NCI-H128 (cell line): Measurements from ENCODE around the gene LGALS3BP.

Source experiments
- DNase-seq: peaks from one replicate; lab custom pipeline; 2025; ENCODE audit not compliant: unreplicated experiment; lab: John Stamatoyannopoulos, UW

Gene LGALS3BP

DNA sequence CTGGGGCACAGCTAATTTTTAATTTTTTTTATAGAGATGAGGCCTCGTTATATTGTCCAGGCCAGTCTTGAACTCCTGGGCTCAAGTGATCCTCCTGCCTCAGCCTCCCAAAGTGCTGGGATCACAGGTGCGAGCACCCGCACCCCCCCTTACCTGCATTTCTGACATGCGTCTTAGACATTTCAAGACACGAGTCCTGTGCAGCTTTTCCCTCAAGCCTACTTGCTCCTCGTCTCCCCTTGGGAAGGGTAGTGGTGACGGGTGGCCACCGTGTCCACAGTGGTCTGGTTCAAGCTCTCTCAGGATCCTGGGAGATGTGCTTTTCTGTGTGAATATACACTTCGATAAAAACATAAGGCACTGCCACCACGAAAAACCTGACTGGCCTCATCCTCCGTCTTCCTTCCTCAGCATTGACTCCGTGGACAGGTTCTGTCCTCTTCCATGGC is 20.2 kb upstream of the LGALS3BP start:
- DNase-seq: no peak

DNA sequence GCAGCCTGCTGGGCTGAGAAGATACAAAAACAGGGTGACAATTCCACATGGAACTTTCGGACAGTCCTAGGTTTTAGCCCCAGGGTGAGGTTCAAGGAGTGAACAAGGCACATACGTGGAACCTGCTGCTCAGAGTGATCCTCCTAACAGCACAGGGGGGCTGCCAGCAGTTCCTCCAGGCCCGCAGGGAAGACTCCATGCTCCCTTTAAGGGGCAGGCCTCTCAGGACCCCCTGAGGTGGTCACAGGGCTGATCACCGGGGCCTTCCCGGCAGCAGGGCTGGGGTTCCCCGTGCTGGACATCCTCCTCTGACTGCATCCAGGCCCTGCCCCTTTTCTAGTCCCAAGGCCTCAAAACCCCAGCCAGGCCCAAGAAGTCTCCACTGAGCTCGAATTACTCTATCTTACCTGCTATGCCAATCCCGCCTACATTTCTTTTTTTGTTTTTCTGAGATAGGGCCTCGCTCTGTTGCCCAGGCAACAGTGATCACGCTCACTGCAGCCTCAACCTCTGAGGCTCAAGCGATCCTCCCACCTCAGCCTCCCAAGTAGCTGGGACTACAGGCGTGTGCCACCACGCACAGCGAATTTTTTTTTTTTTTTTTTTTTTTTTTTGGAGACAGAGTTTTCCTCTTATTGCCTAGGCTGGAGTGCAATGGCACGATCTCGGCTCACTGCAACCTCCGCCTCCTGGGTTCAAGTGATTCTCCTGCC is 19.5 kb upstream of the LGALS3BP start:
- no peak for DNase-seq

DNA sequence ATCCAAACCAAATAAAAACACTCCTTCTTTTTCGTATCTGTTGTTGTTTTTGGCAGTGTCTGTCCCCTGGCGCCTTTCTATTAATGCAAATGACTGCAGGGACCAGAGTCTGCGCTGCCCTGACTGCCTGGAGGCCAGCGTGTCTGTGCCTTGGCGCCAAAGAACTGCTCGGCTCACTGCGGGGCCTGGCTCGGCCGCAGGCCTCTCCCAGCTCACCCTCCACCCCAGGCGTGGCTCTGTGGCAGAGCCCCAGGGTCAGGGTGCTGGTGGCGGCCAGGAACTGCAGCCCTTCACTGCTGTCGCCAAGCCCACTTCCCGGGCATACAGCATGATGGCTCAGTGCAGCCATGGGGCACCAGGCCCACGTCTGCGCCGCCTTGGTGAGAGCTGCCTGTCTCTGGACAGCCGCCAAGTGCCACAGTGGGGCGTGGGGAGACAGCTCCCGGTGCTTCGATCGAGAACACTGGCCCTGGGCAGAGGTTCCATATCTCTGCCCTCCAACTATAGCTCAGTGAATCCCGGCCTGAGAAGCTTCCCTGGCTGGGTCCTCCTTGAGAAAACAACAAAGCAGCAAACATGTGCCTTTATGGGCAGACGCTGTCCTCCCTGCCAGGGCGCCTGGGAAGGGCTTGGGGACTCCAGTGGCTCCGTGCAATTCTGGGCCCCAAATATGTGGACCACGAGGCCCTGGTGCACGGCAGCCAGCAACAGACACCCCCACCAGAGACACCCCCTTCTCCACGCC is 18.8 kb upstream of the LGALS3BP start:
- no peak for DNase-seq

DNA sequence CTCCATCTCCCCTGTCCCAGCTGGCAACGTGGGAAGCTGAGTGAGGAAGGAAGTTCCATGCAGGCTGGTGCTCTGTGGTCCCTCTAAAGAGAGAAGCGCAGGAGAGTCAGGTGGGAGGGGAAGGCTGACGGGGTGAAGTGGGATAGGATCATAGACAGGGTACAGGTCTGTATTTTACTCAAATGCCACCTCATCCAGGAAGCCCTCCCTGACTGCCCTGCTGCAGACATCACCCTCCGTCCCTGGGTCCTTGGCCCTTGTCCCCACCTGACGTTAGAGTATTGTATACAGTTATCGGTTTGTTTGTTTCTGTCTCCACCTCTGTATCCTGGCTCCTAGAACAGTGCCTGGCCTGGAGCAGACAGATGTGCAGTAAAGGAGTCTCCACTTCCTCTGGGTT is 18.2 kb upstream of the LGALS3BP start:
- DNase-seq: no peak

DNA sequence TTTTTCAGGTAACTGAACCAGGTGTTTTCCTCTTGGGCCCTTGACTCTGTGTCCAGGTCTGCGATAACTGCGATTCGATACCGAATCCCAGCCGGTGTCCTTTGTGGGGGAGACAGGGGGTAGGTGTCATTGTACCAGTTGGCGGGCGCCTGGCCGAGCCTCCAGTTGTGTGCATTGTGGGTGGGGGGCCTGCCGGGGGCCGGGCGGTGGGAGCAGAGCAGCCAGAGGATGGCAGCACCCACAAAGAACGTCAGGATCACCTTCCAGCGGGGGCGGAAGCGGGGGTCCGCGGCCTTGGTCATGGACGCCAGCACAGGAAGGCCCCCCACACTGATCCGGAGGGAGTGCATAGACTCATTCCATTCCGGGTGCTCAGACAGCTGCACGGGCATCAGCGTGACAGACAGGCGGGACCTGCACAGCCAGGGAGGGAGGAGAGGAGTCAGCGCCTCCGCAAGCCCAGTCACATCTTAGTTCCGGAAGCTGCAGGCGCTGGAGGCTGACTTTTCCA is 17.6 kb upstream of the LGALS3BP start:
- no peak for DNase-seq

DNA sequence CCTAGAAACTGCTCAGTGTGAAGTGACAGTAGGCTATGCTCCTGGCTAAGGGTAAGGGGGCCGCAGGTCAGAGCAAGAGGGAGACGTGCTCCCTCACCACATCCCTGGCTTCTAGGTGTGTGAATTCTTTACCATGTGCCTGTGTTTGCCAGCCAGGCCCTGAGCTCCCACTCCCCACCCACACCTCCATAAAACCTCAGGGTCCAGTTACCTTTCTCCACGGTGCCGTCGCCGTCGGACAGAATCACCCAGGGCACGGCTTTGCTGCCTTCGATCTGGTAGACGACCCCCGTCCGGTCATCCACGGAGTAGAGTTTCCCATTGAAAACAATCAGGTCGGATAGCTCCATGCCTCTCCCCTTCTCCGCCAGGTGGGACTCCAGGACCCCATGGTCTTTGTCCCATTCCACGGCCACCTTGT is 17.1 kb upstream of the LGALS3BP start:
- no peak for DNase-seq

DNA sequence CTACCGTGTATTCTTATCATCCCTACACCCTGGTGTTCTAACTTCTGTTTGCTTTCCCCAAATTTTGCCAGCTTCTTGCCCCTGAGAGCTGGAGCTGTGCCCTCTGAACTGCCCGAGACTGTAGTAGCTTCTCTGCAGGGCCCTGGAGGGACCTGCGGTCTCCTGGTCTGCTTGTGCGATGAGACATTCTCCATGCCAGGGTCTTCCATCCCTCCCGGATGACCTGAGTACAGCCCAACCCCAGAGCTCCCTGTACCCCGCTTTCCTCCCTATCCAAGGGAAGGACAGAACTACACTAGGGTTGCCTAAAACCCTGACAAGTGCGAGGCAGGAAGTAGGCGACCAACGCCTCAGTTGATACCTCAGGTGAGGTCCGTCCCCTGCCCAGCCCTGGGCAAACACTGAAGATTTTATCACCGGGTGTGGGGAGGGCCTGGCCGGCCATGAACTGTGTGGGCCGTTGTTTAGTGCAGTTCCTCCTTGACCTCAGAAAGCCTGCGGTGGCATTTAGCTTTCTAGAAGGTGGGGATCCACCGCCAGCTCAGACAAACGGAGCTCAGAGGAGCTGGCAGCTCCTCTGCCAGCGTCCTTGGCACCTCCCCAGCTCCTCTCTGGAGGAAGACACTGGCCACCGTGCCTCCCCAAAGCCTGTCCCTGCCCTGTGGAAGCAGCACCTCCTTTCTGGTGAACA is 16.2 kb upstream of the LGALS3BP start:
- no peak for DNase-seq

DNA sequence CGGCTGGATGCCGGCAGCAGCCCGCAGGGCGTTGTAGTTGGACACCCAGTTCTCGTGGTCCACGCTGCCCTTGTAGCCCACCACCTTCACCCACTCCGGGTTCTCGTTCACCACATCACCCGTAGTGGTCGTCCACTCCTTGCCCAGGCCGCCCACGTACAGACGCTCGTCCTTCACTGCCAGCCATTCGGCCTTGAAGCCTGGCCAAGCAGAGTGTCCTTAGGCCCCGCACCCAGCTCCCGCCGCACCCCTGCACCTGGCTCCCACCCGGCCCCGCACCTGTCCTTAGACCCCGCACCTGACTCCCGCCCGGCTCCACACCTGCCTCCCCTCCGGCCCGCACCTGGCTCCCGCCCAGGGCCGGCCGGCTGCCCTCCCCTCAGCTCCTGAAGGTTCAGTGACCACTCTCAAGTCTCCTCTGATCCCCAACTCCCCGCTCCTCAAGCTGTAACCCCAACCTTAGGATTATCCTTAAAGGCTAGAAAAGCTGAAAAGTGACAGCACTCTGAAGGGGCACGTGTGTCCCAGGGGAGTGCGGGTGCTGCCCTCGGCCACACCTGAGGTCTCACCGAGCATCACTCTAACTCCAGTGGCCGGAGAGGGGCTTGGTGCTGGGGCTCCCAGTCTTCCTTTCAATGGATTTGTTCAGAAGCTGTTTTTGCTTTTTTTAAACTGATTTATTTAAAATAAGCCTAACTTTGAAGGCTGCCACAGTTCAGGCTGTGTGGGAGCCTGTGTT is 15.5 kb upstream of the LGALS3BP start:
- DNase-seq: no peak

DNA sequence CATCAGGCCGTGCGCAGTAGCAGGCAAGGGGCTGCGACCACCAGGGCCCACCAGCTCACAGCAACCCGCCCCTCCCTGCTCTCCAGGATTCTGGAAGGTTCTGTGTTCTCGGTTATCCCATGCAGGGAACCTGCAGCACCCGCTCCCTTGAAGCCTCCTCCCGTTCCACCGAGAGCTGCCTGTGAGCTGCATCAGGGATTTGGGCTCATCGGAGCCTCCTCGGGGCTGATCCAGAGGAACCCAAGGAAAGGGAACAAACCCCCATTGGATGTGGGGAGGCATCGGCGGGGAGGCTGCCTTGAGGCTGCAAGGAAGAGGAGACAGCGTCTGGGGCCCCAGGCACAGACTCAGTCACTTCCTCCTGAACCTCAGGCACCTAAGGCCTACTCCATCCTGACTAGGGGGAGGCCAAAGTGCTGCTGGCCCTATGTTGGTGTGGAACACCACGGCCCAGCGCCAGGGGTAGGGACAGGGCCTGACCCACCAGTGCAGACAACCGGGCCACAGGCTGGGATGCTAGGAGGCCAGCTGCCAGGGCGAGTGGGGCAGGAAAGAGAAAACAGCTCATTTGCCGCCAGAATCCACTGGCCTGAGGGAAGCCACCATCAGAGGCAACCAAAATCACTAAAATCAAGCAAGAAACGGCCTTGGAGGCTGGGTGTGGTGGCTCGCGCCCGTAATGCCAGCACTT is 14.4 kb upstream of the LGALS3BP start:
- DNase-seq: no peak

DNA sequence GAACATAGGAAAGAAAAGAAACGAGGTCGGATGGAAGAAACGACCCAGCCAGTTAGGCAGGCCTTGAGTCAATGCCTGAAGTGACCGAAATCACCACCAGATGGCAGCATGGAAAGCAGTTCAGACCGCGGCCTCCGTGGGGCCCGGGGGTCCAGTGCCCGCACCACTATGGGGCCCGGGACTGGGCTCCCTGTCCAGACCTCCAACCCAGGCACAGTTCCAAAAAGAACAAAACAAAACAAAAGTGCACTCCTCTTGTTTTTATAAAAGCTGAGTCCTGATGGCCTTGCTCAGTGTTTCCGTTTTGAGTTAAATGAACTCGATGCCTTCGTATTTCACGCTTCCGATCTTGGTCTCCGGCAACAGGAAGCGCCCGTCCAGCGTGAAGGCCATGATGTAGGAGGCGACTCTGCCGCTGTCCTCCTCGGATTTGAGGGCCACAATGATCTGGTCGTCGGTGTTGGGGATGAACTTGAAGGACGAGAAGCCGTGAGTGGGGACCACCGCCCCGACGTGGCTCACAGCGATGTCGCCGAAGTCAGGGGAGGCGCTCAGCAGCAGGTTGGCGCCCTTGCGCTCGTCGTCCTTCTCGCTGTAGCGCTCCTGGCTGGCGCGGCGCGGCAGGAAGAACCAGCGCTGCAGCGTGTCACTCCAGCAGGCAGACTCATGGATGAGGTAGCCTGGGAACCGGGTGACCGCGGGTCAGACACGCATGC is 13.7 kb upstream of the LGALS3BP start:
- DNase-seq: no peak

DNA sequence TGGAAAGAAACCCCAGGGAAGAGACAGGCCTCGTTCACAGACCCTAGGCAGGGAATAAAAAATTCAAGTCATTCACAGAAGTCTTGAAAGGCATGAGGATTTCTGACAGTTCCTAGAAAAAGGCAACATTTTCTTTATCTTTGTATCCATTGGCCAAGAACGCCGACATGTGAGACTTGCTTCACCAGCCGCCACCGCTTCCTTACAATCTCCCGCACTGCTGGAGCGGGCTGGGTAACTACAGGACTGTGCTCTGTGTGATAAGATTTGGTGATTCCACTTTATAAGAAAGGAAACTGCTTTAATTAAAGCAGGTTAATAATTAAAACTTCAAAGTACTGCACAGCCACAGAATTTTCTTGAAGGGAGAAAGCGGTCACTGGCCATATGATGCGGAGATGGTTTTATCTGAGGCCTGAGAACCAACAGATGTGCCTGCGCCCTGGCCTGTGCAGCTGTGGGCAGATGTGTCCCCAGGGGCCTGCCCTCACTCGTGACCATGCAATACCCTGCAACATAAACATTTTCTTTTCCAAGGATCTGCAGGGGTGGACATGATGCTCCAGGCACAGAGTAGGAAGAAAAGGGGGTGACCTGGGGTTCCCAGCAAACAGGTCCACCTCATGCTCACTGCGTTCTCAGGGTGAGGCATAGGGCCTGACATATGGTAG is 13.0 kb upstream of the LGALS3BP start:
- DNase-seq: no peak

DNA sequence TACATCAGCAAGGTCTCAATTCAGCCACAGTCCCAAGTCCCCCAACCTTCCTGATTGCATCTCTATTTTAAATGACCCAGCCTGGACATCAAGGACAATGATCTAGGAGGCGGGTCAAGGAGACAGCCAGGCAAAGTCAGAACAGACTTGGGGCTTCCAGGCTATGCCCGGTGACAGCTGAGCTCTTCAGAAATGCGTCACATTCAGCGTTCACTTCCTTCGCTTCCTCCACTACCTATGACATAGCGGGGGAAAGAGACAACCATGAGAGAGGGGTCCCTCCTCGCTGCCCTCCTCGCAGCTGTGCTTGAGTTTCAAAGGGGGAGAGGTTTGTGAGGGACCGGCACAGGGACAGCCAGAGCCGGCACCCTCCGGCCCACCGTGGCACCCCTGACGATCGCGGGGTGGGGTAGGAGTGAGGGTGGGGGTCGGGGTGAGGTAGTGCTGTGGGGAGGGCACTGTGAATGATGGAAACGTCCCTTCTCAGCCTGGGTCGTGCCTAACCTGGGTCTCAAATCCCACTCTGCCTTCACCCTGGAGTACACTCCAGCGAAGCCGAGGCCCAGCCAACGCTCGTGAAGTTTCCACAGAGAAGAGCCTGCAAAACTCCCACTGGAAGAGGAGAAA is 12.3 kb upstream of the LGALS3BP start:
- DNase-seq: no peak

DNA sequence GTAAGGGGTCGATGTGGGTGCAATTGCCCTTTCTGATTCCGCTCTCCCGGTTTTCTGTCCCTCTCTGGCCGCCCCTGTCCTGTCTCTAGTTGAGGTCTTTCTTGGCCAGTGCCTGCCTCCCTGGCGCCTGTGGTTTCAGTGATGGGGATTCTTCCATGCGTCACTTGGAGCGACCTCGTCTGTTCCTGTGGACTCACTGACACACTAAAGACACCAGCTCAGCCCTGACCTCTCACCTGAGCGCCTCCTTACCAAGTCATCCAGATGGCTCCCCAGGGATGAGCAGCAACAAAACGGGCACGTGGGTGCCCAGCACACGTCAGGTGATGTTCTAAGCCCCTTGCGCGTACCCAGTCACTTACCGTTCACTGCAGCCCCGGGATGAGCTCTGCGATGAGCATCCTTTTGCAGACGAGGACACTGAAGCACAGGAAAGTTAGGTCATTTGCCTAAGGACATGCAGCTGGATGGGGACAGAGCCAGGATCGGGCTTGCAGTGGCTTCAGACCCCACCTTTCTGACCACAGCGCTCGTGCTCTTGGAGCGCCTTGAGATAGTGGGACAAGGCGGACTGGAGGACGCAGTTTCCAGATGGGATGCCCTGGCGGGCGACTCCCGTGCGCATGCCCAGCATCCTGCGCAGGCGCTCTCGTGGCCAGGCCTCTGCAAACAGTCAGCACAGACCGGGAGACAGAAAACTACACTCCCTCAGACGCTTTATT is 11.5 kb upstream of the LGALS3BP start:
- no peak for DNase-seq

DNA sequence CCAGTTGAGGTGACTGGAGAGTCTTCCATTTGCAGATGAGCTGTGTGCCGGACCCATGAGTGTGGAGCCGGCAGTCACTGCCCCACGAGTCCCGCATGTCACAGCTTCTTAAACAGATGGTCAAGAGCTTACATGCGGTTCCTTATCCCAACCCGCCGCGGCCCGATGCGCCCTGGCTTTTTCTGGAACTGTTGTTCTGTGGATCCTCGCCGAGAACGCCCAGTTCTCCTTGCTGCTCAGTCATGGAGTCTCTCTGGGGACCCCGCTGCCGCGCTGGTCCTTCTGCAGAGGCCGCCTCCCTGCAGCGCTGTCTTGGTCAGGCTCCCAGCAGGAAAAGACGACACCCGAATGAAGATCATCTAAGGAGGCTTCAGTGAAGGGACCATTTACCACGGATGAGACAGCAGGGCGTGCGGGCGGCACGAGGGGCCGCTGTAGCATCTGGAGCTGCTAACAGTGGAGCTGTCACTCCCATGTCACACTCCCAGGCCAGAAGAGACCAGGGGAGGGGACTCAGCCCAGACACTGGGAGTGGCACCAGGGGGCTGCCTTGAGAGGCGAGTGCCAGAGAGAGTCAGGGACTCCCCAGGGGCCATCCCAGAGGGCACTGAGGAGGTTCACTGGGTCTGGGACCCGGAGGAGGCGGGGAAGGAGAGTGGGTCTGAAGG is 10.8 kb upstream of the LGALS3BP start:
- DNase-seq: no peak

DNA sequence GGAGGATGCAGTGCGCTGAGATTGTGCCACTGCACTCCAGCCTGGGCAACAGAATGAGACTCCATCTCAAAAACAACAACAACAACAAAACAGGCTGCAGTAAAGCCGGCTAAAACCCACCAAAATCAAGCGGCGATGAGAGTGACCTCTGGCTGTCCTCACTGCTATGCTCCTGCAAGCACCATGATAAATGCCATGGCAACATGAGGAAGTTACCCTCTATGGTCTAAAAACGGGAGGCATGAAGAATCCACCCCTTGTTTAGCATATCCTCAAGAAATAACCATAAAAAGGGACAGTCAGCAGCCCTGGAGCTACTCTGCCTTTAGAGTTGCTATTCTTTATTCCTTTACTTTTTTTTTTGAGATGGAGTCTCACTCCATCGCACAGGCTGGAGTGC is 8.4 kb upstream of the LGALS3BP start:
- no peak for DNase-seq

DNA sequence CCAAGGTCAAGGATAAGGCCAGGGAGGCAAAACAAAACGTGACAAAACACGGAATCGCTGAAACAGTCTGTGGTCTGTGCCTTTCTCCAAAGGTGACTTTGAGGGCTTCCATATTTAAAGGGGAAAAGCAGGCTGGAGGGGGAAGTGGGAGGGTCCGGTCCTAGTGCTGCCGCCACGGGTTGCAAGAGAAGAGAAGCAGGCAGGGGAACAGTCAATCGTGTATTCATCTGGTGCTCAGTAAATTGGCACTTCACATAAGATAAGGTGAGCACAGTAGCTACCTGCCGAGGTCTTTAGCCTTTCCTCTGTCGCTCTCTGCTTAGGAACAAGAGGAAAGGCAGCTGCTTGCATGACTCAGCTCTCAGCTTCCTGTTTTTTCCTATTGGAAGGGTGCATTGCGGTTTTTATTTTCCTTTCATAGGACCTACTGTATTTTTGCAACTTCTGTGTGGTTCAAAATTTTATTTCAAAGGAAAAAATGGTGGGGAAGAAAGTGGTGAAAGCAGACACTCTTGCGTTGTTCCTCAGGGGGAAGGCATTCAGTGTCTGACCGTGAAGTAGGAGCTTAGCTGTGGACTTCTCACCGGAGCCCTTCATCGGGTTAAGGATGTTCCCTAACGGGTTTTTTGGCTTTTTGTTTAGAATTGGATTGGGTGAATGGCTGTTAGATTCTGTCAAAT is 7.1 kb upstream of the LGALS3BP start:
- no peak for DNase-seq

DNA sequence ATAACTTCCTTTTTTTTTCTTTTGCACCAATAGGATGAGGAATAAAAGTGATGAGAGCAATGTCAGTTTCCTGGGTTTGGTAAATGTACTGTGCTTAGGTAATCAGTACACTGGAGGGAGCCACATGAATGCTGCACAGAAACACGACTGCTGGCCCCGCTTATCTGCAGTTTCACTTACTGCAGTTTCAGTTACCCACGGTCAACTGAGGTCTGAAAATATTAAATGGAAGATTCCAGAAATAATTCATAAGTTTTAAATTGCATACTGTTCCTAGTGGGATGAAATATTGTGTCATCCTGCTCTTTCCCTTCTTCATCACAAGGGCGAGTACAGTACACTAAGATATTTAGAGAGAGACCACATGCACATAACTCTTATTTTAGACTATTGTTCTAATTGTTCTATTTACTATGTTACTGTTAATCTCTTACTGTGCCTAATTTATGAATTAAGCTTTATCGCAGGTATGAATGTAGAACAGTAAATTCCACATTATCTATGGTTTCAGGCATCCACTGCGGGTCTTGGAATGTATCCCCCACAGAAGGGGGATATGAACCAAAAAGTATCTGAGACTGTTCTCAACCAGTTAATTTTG is 6.4 kb upstream of the LGALS3BP start:
- no peak for DNase-seq
